GM10266 (cell line): ENCODE measurements around the gene PATL1.
A peak's percentile ranks its signal among the peaks of the same experiment; 100 is the strongest.
"Not testable (repeated sequence)": the region's sequence is repeated elsewhere in the genome, so short reads cannot be mapped to it uniquely, and the experiment has no call there.

Experiments
- DNase-seq: peaks from one replicate; pipeline ENCODE4 v3.0.0; 2012; ENCODE audit errors: extremely low spot score
- CTCF ChIP-seq: IDR thresholded peaks from 2 replicates; pipeline ENCODE4 v1.5.1; 2012; ENCODE audit warnings: mild to moderate bottlenecking, low read depth; ENCODE audit not compliant: control insufficient read depth, insufficient read depth; ENCODE audit errors: missing control alignments

PATL1 gene

GRCh38 chr11:59629996-59630395 lies 38.8 kb downstream of the PATL1 start:
- TF ChIP-seq CTCF, result no peak

GRCh38 chr11:59626969-59627368 lies 41.9 kb downstream of the PATL1 start:
- not testable (repeated sequence) for DNase-seq

More at GRCh38 chr11:59629996-59630395, 38.8 kb downstream of the PATL1 start:
- DNase-seq, result no peak

- TF ChIP-seq CTCF, result no peak
- DNase-seq, result no peak
Observed at GRCh38 chr11:59625703-59626102, 43.1 kb downstream of the PATL1 start.

GRCh38 chr11:59617876-59618275 lies 51.0 kb downstream of the PATL1 start:
- TF ChIP-seq CTCF, result no peak
- DNase-seq, result no peak

- DNase-seq, result no peak
- no peak for TF ChIP-seq CTCF
Observed at GRCh38 chr11:59616396-59616982, 52.3 kb downstream of the PATL1 start.

- peak; percentile 99 for DNase-seq
- TF ChIP-seq CTCF, result no peak
Observed at GRCh38 chr11:59615637-59616395, 53.0 kb downstream of the PATL1 start, which contains the start of gene OSBP. Gene OSBP (minus strand): TSS chr11:59615774. CDS start chr11:59615664, 110 bp downstream.

- DNase-seq, result peak; percentile 40
- TF ChIP-seq CTCF, result no peak
Observed at GRCh38 chr11:59615120-59615636, 53.7 kb downstream of the PATL1 start.
